Measurements from ENCODE around the gene TARBP1. TPM values are rescaled to one million over a fixed set of nuclear protein-coding genes. Genes with fewer than 3 reads are reported as not detected.

The TARBP1 gene
- total RNA-seq, 1 donor from 2014 or later = 15.0 TPM

- H3K4me3 ChIP-seq (ENCODE audit: low read depth, low read length) = no peak overlapping the region
- no peak for FAIRE-seq
- no peaks in the 10 kb centered on the region for H3K36me3 ChIP-seq (ENCODE audit: control insufficient read depth, insufficient read depth, low read length)
- no peak for TF ChIP-seq CTCF (IDR thresholded peaks at IDR 0.05; ENCODE audit: insufficient read depth, low read length, severe bottlenecking)
- no peaks in the 10 kb centered on the region for H3K27me3 ChIP-seq (ENCODE audit: control insufficient read depth, insufficient read depth, low read length)
- DNase-seq (ENCODE audit: low read depth) = no peak
These were observed 24.4 kb upstream of the TARBP1 start for GRCh38 chr1:234503193-234504050.

- no peak for DNase-seq (ENCODE audit: low read depth)
- H3K27me3 ChIP-seq (ENCODE audit: control insufficient read depth, insufficient read depth, low read length) = no peaks in the 10 kb centered on the region
- H3K4me3 ChIP-seq (ENCODE audit: low read depth, low read length) = no peak overlapping the region
- no peak for TF ChIP-seq CTCF (IDR thresholded peaks at IDR 0.05; ENCODE audit: insufficient read depth, low read length, severe bottlenecking)
- no peaks in the 10 kb centered on the region for H3K36me3 ChIP-seq (ENCODE audit: control insufficient read depth, insufficient read depth, low read length)
- no peak for FAIRE-seq
These were observed 23.8 kb upstream of the TARBP1 start for GRCh38 chr1:234502785-234503184.

GRCh38 chr1:234500269-234500668, 21.3 kb upstream of the TARBP1 start:
- FAIRE-seq (no peak), DNase-seq (ENCODE audit: low read depth) (peak; percentile 78)
- H3K4me3 ChIP-seq (ENCODE audit: low read depth, low read length) = no peak overlapping the region
- H3K36me3 ChIP-seq (ENCODE audit: control insufficient read depth, insufficient read depth, low read length) = no peaks in the 10 kb centered on the region
- no peak for TF ChIP-seq CTCF (IDR thresholded peaks at IDR 0.05; ENCODE audit: insufficient read depth, low read length, severe bottlenecking)
- H3K27me3 ChIP-seq (ENCODE audit: control insufficient read depth, insufficient read depth, low read length) = no peaks in the 10 kb centered on the region

GRCh38 chr1:234499943-234500245, 20.9 kb upstream of the TARBP1 start:
- FAIRE-seq = no peak
- H3K27me3 ChIP-seq (ENCODE audit: control insufficient read depth, insufficient read depth, low read length) = no peaks in the 10 kb centered on the region
- H3K4me3 ChIP-seq (ENCODE audit: low read depth, low read length) = no peak overlapping the region
- TF ChIP-seq CTCF (IDR thresholded peaks at IDR 0.05; ENCODE audit: insufficient read depth, low read length, severe bottlenecking) = no peak
- no peak for DNase-seq (ENCODE audit: low read depth)
- no peaks in the 10 kb centered on the region for H3K36me3 ChIP-seq (ENCODE audit: control insufficient read depth, insufficient read depth, low read length)

GRCh38 chr1:234499119-234499942, 20.4 kb upstream of the TARBP1 start:
- TF ChIP-seq CTCF (IDR thresholded peaks at IDR 0.05; ENCODE audit: insufficient read depth, low read length, severe bottlenecking) = peak; percentile 97
- no peaks in the 10 kb centered on the region for H3K27me3 ChIP-seq (ENCODE audit: control insufficient read depth, insufficient read depth, low read length)
- DNase-seq (ENCODE audit: low read depth) = peak; percentile 93
- FAIRE-seq = no peak
- no peaks in the 10 kb centered on the region for H3K36me3 ChIP-seq (ENCODE audit: control insufficient read depth, insufficient read depth, low read length)
- no peak overlapping the region for H3K4me3 ChIP-seq (ENCODE audit: low read depth, low read length)

All from bronchial epithelial cell (primary cell).